GM12875 (cell line): ENCODE data around the gene ACOT7.

Source experiments
- H3K4me3 ChIP-seq: one replicate; pipeline ENCODE4 v1.5.1; 2011; ENCODE audit warnings: low read depth, low read length, control low read depth
- CTCF ChIP-seq: IDR thresholded peaks from 2 replicates; pipeline ENCODE4 v1.5.1; 2011; ENCODE audit warnings: low read depth, mild to moderate bottlenecking, control low read depth, inconsistent platforms, low read length, moderate library complexity, borderline replicate concordance; ENCODE audit not compliant: insufficient read depth

The ACOT7 gene

DNA sequence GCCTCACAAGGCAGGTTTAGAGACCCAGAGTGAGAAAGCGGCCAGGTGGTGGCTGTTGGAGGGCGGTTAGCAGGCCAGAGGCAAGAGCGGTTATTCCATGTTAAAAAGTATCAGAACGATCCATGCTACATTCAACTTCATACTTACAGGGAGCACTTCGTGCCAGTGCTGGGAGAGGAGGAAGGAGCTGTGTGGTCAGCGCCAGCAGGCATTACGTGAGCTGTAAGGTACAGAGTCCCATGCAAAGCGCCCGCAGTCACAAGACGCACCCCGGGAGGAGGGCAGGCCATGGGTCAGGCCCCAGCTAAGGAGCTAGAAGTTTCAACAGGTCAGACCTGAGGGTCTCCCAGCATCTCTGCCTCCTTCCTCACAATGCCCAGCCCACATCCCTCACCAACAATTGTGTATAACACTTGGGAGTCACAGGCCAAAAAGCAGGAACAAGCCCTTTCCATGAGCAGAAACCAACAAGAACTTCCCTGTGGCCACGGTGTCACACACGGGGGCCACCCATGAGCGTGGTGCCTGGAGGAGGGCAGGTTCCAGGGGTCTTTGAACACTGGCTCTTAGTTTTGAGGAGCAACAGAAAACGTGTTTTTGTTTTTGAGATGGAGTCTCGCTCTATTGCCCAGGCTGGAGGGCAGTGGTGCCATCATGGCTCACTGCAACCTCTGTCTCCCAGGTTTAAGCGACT, 110.8 kb downstream of the ACOT7 start:
- no peak for TF ChIP-seq CTCF

GRCh38 chr1:6281511-6282402, 111.8 kb downstream of the ACOT7 start:
- no peak for TF ChIP-seq CTCF

More for the DNA sequence above, 110.8 kb downstream of the ACOT7 start:
- no peak overlapping the region for H3K4me3 ChIP-seq

DNA sequence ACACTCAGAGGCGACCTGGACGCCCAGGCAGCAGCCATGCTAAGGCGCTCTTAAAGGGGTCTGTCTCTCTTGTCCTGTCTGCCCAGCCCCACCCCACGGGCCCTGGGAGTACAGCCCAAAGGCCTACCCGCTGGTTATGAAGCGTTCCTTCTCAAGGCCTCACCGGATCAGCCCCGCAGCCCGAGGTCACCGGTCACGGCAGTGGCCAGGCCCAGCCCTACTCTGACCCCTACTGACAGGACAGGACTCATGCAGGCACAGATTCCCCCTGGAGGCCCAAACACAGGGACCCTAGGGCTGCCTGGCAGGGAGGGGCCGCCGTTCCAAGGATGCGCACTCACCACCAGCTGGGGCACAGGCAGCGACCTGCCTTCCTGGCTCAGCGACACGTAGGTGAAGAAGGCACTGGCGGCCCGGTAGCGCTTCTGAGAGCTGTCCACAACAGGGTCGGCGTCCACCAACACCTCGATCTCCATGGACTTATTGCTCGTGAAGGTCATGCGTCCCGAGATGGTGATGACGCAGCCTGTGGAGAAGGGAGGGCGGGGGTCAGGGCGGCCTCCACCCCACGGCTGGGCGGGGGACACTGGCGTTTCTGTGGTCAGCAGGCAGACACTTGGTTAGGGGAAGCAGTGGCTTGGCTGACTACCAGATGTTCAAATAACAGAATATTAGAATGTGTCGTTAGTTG, 112.7 kb downstream of the ACOT7 start:
- no peak overlapping the region for H3K4me3 ChIP-seq
- no peak for TF ChIP-seq CTCF

More at GRCh38 chr1:6281511-6282402, 111.8 kb downstream of the ACOT7 start:
- H3K4me3 ChIP-seq, result no peak overlapping the region

GRCh38 chr1:6279613-6280383, 113.8 kb downstream of the ACOT7 start:
- TF ChIP-seq CTCF, result no peak
- H3K4me3 ChIP-seq, result no peak overlapping the region

GRCh38 chr1:6279066-6279465, 114.5 kb downstream of the ACOT7 start:
- no peak for TF ChIP-seq CTCF
- no peak overlapping the region for H3K4me3 ChIP-seq

- no peak for TF ChIP-seq CTCF
- no peak overlapping the region for H3K4me3 ChIP-seq
Measured at GRCh38 chr1:6278263-6278662, 115.3 kb downstream of the ACOT7 start.
